Neural cell (in vitro differentiated cells): ENCODE results near the gene MECP2. TPM values are rescaled to one million over a fixed set of nuclear protein-coding genes. Genes with fewer than 3 reads are reported as not detected.

Source experiments
- H2AFZ ChIP-seq: fragments of 200-600, 300-800 bp; sonication (generic), shearing (Covaris generic); 2 replicates; pipeline ENCODE4 v1.6.0; 2014; ENCODE audit warnings: low read depth, mild to moderate bottlenecking, antibody characterized with exemption, low read length, moderate library complexity
- H3F3A ChIP-seq: fragments of 200-600 bp; shearing (Covaris generic); 2 replicates; pipeline ENCODE4 v1.6.1; 2016; ENCODE audit warnings: mild to moderate bottlenecking, moderate library complexity, mixed read lengths, antibody characterized with exemption, low read length; ENCODE audit not compliant: insufficient read depth, poor library complexity, severe bottlenecking
- H3K27ac ChIP-seq: fragments of 200-600, 300-800 bp; sonication (generic), shearing (Covaris generic); 2 replicates; pipeline ENCODE4 v1.5.1; 2014; ENCODE audit warnings: mild to moderate bottlenecking, low read length, moderate library complexity
- H3K27me3 ChIP-seq: fragments of 300-800, 200-600 bp; sonication (generic), shearing (Covaris generic); 2 replicates; pipeline ENCODE4 v1.6.0; 2014; ENCODE audit warnings: mild to moderate bottlenecking, low read depth, low read length, moderate library complexity; ENCODE audit not compliant: insufficient read depth
- H3K36me3 ChIP-seq: fragments of 300-800, 200-600 bp; sonication (generic), shearing (Covaris generic); 2 replicates; pipeline ENCODE4 v1.5.1; 2014; ENCODE audit warnings: mild to moderate bottlenecking, antibody characterized with exemption, low read length, moderate library complexity; ENCODE audit not compliant: insufficient read depth
- H3K4me2 ChIP-seq: fragments of 300-800, 200-600 bp; sonication (generic), shearing (Covaris generic); 2 replicates; pipeline ENCODE4 v1.6.0; 2014; ENCODE audit warnings: mild to moderate bottlenecking, low read length
- H3K4me3 ChIP-seq: fragments of 300-800, 200-600 bp; sonication (generic), shearing (Covaris generic); 2 replicates; pipeline ENCODE4 v1.5.1; 2014; ENCODE audit warnings: mild to moderate bottlenecking, low read length, moderate library complexity
- H3K79me2 ChIP-seq: fragments of 200-600 bp; shearing (Covaris generic); replicated peaks from 2 replicates; pipeline ENCODE4 v1.6.0; 2014; ENCODE audit warnings: mild to moderate bottlenecking, low read length, moderate library complexity; ENCODE audit not compliant: insufficient read depth
- H3K9ac ChIP-seq: fragments of 300-800, 200-600 bp; sonication (generic), shearing (Covaris generic); 2 replicates; pipeline ENCODE4 v1.6.1; 2016; ENCODE audit warnings: mild to moderate bottlenecking, low read length, mixed read lengths
- H3K9me2 ChIP-seq: fragments of 200-600 bp; shearing (Covaris generic); 2 replicates; pipeline ENCODE4 v1.6.1; 2016; ENCODE audit warnings: mild to moderate bottlenecking, low read length, mixed read lengths; ENCODE audit not compliant: insufficient read depth
- H3K9me3 ChIP-seq: fragments of 200-600, 300-800 bp; sonication (generic), shearing (Covaris generic); 2 replicates; pipeline ENCODE4 v1.6.1; 2016; ENCODE audit warnings: mild to moderate bottlenecking, mixed run types, low read length, moderate library complexity, mixed read lengths
- H4K20me1 ChIP-seq: fragments of 200-600 bp; shearing (Covaris generic); 2 replicates; pipeline ENCODE4 v1.6.1; 2016; ENCODE audit warnings: mild to moderate bottlenecking, mixed run types; ENCODE audit not compliant: insufficient read depth
- EP300 ChIP-seq: fragments of 450-650 bp; conservative IDR thresholded peaks from 2 replicates; pipeline ENCODE4 v1.6.1; 2014; ENCODE audit warnings: antibody characterized with exemption, mild to moderate bottlenecking, moderate library complexity; ENCODE audit not compliant: poor library complexity, severe bottlenecking
- EZH2 ChIP-seq: fragments of 200-600, 300-800 bp; shearing (Covaris generic), sonication (generic); IDR thresholded peaks from 2 replicates; pipeline ENCODE4 v1.6.1; 2014; ENCODE audit warnings: antibody characterized with exemption, low read length, borderline replicate concordance, mild to moderate bottlenecking; ENCODE audit not compliant: insufficient read depth, poor library complexity, severe bottlenecking
- MXI1 ChIP-seq: fragments of 450-650 bp; conservative IDR thresholded peaks from 2 replicates; pipeline ENCODE4 v1.6.1; 2014; ENCODE audit warnings: antibody characterized with exemption, mild to moderate bottlenecking; ENCODE audit not compliant: poor library complexity, severe bottlenecking
- POLR2AphosphoS5 ChIP-seq: IDR thresholded peaks from 2 replicates; pipeline ENCODE4 v1.6.1; 2012
- RAD21 ChIP-seq: fragments of 450-650 bp; conservative IDR thresholded peaks from 2 replicates; pipeline ENCODE4 v1.6.1; 2014; ENCODE audit warnings: antibody characterized with exemption, mild to moderate bottlenecking, moderate library complexity
- SMC3 ChIP-seq: fragments of 450-650 bp; conservative IDR thresholded peaks from 2 replicates; pipeline ENCODE4 v1.6.1; 2014; ENCODE audit warnings: antibody characterized with exemption, mild to moderate bottlenecking, moderate library complexity; ENCODE audit not compliant: poor library complexity
- TAF1 ChIP-seq: IDR thresholded peaks from 2 replicates; pipeline ENCODE4 v1.6.1; 2012; ENCODE audit warnings: low read depth
- polyA plus RNA-seq: library from polyadenylated mRNA; depleted of rRNA; stranded (reverse); fragments of >200 nt; gene quantifications from 2 replicates; pipeline ENCODE4 v1.2.3, GENCODE V29; 2014
- TF ChIP-seq, protein P1 (sequence below): fragments of 450-650 bp; IDR thresholded peaks from 2 replicates; pipeline ENCODE4 v1.5.1; 2014; ENCODE audit warnings: antibody characterized with exemption, mild to moderate bottlenecking, moderate library complexity; ENCODE audit not compliant: poor library complexity, severe bottlenecking
- TF ChIP-seq, protein P2 (sequence below): IDR thresholded peaks from 2 replicates; pipeline ENCODE4 v1.6.1; 2012; ENCODE audit warnings: borderline replicate concordance

MECP2 gene
- polyA plus RNA-seq, 1 donor from 2014 or later = 14.5 TPM

DNA sequence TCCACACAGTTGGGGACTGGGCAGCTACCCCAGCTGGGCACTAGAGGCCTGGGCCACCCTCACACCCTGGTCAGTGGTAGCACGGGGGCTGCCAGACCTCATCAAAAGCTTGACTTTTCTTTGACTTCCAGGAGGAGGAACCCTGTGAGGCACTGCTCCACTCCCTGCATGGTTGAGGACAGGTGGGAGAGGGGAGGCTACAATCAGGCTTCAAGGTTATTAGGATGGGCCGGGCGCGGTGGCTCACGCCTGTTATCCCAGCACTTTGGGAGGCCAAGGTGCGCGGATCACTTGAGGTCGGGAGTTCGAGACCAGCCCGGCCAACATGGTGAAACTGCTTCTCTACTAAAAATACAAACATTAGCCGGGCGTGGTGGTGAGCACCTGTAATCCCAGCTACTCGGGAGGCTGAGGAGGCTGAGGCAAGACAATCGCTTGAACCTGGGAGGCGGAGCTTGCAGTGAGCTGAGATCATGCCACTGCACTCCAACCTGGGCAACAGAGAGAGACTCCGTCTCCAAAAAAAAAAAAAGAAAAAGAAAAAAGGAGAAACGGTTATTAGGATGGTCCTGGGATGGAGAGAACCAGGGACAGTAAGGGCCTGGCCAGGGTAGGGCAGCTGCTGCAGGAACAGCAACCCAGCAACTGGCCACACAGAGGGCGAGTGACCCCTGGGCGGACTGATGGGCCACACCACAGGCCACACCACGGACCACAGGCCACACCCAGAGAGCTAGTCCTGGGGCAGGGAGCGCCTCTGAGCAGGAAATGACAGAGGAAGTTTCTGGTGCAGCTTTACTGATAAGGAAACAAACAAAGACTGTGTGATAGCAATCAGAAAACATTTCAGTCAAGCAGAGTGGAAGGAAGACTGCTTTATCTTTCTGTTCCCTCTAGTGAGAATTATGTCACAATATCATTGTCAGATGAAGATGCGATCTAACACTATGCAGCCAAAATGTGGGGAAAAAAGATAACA, 26.0 kb upstream of the MECP2 start:
- Histone ChIP-seq H3K4me3 (no peak overlapping the region), H3K27me3 (no peaks in the 10 kb centered on the region), H4K20me1 (no peaks in the 10 kb centered on the region), H3K9ac (peak overlapping the region; percentile 3), H3K4me2 (no peak overlapping the region), H2AFZ (no peak overlapping the region), H3K9me2 (no peaks in the 10 kb centered on the region), H3K79me2 (no peaks in the 10 kb centered on the region), H3K27ac (no peak overlapping the region), H3K36me3 (no peaks in the 10 kb centered on the region), H3F3A (no peaks in the 10 kb centered on the region), H3K9me3 (no peaks in the 10 kb centered on the region)
- no peak for TF ChIP-seq MXI1
- TF ChIP-seq SMC3 = no peak
- TF ChIP-seq EP300 = no peak
- TF ChIP-seq, protein P1, sequence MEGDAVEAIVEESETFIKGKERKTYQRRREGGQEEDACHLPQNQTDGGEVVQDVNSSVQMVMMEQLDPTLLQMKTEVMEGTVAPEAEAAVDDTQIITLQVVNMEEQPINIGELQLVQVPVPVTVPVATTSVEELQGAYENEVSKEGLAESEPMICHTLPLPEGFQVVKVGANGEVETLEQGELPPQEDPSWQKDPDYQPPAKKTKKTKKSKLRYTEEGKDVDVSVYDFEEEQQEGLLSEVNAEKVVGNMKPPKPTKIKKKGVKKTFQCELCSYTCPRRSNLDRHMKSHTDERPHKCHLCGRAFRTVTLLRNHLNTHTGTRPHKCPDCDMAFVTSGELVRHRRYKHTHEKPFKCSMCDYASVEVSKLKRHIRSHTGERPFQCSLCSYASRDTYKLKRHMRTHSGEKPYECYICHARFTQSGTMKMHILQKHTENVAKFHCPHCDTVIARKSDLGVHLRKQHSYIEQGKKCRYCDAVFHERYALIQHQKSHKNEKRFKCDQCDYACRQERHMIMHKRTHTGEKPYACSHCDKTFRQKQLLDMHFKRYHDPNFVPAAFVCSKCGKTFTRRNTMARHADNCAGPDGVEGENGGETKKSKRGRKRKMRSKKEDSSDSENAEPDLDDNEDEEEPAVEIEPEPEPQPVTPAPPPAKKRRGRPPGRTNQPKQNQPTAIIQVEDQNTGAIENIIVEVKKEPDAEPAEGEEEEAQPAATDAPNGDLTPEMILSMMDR = no peak
- no peak for TF ChIP-seq POLR2AphosphoS5
- no peak for TF ChIP-seq TAF1

DNA sequence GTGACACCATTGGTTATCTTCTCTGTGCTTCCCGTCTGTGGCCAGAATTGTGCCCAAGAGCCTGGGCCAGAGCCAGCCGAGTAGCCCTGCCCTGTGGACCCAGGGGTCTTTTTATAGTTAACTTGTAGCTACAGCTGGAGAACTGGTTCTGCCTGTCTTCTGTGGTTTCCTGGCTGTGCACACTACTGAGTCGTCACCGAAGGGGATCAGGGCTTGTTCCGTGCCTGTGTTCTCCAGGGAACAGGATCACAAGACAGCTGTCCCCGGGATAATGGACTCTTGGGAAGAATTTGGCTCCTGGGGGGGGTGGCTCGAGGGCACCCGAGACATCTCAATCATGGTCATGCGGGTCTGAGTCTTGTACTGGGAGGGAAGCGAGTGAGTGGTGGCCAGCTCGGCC, 24.4 kb upstream of the MECP2 start:
- H3F3A ChIP-seq = no peaks in the 10 kb centered on the region
- TF ChIP-seq EZH2 (no peak), SMC3 (no peak), POLR2AphosphoS5 (no peak), RAD21 (no peak), EP300 (no peak), TAF1 (no peak)
- TF ChIP-seq, protein P2, sequence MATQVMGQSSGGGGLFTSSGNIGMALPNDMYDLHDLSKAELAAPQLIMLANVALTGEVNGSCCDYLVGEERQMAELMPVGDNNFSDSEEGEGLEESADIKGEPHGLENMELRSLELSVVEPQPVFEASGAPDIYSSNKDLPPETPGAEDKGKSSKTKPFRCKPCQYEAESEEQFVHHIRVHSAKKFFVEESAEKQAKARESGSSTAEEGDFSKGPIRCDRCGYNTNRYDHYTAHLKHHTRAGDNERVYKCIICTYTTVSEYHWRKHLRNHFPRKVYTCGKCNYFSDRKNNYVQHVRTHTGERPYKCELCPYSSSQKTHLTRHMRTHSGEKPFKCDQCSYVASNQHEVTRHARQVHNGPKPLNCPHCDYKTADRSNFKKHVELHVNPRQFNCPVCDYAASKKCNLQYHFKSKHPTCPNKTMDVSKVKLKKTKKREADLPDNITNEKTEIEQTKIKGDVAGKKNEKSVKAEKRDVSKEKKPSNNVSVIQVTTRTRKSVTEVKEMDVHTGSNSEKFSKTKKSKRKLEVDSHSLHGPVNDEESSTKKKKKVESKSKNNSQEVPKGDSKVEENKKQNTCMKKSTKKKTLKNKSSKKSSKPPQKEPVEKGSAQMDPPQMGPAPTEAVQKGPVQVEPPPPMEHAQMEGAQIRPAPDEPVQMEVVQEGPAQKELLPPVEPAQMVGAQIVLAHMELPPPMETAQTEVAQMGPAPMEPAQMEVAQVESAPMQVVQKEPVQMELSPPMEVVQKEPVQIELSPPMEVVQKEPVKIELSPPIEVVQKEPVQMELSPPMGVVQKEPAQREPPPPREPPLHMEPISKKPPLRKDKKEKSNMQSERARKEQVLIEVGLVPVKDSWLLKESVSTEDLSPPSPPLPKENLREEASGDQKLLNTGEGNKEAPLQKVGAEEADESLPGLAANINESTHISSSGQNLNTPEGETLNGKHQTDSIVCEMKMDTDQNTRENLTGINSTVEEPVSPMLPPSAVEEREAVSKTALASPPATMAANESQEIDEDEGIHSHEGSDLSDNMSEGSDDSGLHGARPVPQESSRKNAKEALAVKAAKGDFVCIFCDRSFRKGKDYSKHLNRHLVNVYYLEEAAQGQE = no peak
- TF ChIP-seq, protein P1 = no peak
- no peak overlapping the region for H2AFZ ChIP-seq
- no peaks in the 10 kb centered on the region for H3K79me2 ChIP-seq
- no peak overlapping the region for H3K4me3 ChIP-seq
- no peak overlapping the region for H3K4me2 ChIP-seq
- no peaks in the 10 kb centered on the region for H4K20me1 ChIP-seq
- H3K36me3 ChIP-seq = no peaks in the 10 kb centered on the region
- no peaks in the 10 kb centered on the region for H3K27me3 ChIP-seq
- H3K27ac ChIP-seq = no peak overlapping the region
- H3K9me3 ChIP-seq = no peaks in the 10 kb centered on the region
- H3K9ac ChIP-seq = no peak overlapping the region
- H3K9me2 ChIP-seq = no peaks in the 10 kb centered on the region
